MM.1S (cell line): ENCODE measurements around the gene LALBA.

Experiments
- DNase-seq: peaks from one replicate; pipeline ENCODE4 v3.0.0-alpha.2; 2015
- H2AFZ ChIP-seq: fragments of 300-600 bp; sonication (generic); 2 replicates; pipeline ENCODE4 v1.6.0; 2016; ENCODE audit warnings: antibody characterized with exemption, low read length
- H3F3A ChIP-seq: fragments of 300-600 bp; sonication (generic); 2 replicates; pipeline ENCODE4 v1.6.1; 2016; ENCODE audit warnings: mild to moderate bottlenecking, antibody characterized with exemption, low read length, moderate library complexity, mixed read lengths; ENCODE audit not compliant: insufficient read depth
- H3K27ac ChIP-seq: fragments of 300-600 bp; sonication (generic); 2 replicates; pipeline ENCODE4 v1.5.1; 2016; ENCODE audit warnings: mild to moderate bottlenecking, low read length
- H3K27me3 ChIP-seq: fragments of 300-600 bp; sonication (generic); replicated peaks from 2 replicates; pipeline ENCODE4 v1.6.0; 2016; ENCODE audit warnings: low read length; ENCODE audit not compliant: insufficient read depth
- H3K36me3 ChIP-seq: fragments of 300-600 bp; sonication (generic); replicated peaks from 2 replicates; pipeline ENCODE4 v1.6.1; 2016; ENCODE audit warnings: mild to moderate bottlenecking, low read length, mixed read lengths; ENCODE audit not compliant: insufficient read depth
- H3K4me1 ChIP-seq: fragments of 300-600 bp; sonication (generic); 2 replicates; pipeline ENCODE4 v1.6.1; 2016; ENCODE audit warnings: low read length, mixed read lengths
- H3K4me2 ChIP-seq: fragments of 300-600 bp; sonication (generic); 2 replicates; pipeline ENCODE4 v1.6.0; 2016; ENCODE audit warnings: low read depth, low read length
- H3K4me3 ChIP-seq: fragments of 300-600 bp; sonication (generic); 2 replicates; pipeline ENCODE4 v1.5.1; 2016; ENCODE audit warnings: low read length, mixed read lengths
- H3K79me2 ChIP-seq: fragments of 300-600 bp; sonication (generic); 2 replicates; pipeline ENCODE4 v1.6.1; 2016; ENCODE audit warnings: mixed run types, low read length, mixed read lengths
- H3K9ac ChIP-seq: fragments of 300-600 bp; sonication (generic); 2 replicates; pipeline ENCODE4 v1.6.1; 2016; ENCODE audit warnings: low read length, mixed read lengths
- H3K9me2 ChIP-seq: fragments of 300-600 bp; sonication (generic); replicated peaks from 2 replicates; pipeline ENCODE4 v1.6.1; 2016; ENCODE audit warnings: mild to moderate bottlenecking, low read length, mixed read lengths; ENCODE audit not compliant: insufficient read depth
- H3K9me3 ChIP-seq: fragments of 300-600 bp; sonication (generic); replicated peaks from 2 replicates; pipeline ENCODE4 v1.6.1; 2016; ENCODE audit warnings: mild to moderate bottlenecking, low read length, mixed read lengths; ENCODE audit not compliant: insufficient read depth
- H4K20me1 ChIP-seq: fragments of 300-600 bp; sonication (generic); 2 replicates; pipeline ENCODE4 v1.6.1; 2016; ENCODE audit warnings: mild to moderate bottlenecking, low read length, moderate library complexity, mixed read lengths; ENCODE audit not compliant: insufficient read depth
- CTCF ChIP-seq: fragments of 300-600 bp; sonication (generic); IDR thresholded peaks from 2 replicates; pipeline ENCODE4 v1.5.1; 2016; ENCODE audit warnings: antibody characterized with exemption, low read length, mixed read lengths
- EZH2 ChIP-seq: fragments of 300-600 bp; sonication (generic); optimal IDR thresholded peaks from 2 replicates; pipeline ENCODE3; 2017; ENCODE audit warnings: low read depth, mild to moderate bottlenecking, antibody characterized with exemption, low read length, mixed read lengths
- EZH2phosphoT487 ChIP-seq: fragments of 300-600 bp; sonication (generic); IDR thresholded peaks from 2 replicates; pipeline ENCODE4 v1.6.1; 2018; ENCODE audit warnings: antibody characterized with exemption, low read length

The LALBA gene

GRCh38 chr12:48600552-48600951 is 30.7 kb upstream of the LALBA start:
- no peak for TF ChIP-seq CTCF
- no peak for TF ChIP-seq EZH2phosphoT487
- TF ChIP-seq EZH2 = no peak
- no peaks in the 10 kb centered on the region for H3K9me3 ChIP-seq
- no peak overlapping the region for H3K9ac ChIP-seq
- H3K9me2 ChIP-seq = no peaks in the 10 kb centered on the region
- H3K27me3 ChIP-seq = no peaks in the 10 kb centered on the region
- H3K4me3 ChIP-seq = no peak overlapping the region
- no peak overlapping the region for H2AFZ ChIP-seq
- H4K20me1 ChIP-seq = no peaks in the 10 kb centered on the region
- no peak overlapping the region for H3K4me2 ChIP-seq
- H3K36me3 ChIP-seq = no peaks in the 10 kb centered on the region
- no peak for DNase-seq
- no peaks in the 10 kb centered on the region for H3F3A ChIP-seq
- no peaks in the 10 kb centered on the region for H3K79me2 ChIP-seq
- H3K4me1 ChIP-seq = no peaks in the 10 kb centered on the region
- H3K27ac ChIP-seq = no peak overlapping the region

- Histone ChIP-seq H3K9me3 (no peaks in the 10 kb centered on the region), H4K20me1 (no peaks in the 10 kb centered on the region), H3K36me3 (no peaks in the 10 kb centered on the region), H2AFZ (no peak overlapping the region), H3K9me2 (no peaks in the 10 kb centered on the region), H3F3A (no peaks in the 10 kb centered on the region), H3K9ac (no peak overlapping the region), H3K27me3 (no peaks in the 10 kb centered on the region), H3K79me2 (no peaks in the 10 kb centered on the region), H3K4me1 (no peaks in the 10 kb centered on the region), H3K4me3 (no peak overlapping the region), H3K27ac (no peak overlapping the region), H3K4me2 (no peak overlapping the region)
- no peak for DNase-seq
- no peak for TF ChIP-seq EZH2
- TF ChIP-seq CTCF = no peak
- TF ChIP-seq EZH2phosphoT487 = no peak
These were observed 22.8 kb upstream of the LALBA start for GRCh38 chr12:48592591-48593086.

- no peaks in the 10 kb centered on the region for H3K79me2 ChIP-seq
- no peak for DNase-seq
- H3F3A ChIP-seq = no peaks in the 10 kb centered on the region
- H3K4me2 ChIP-seq = no peak overlapping the region
- no peaks in the 10 kb centered on the region for H3K4me1 ChIP-seq
- no peak overlapping the region for H2AFZ ChIP-seq
- H3K9ac ChIP-seq = no peak overlapping the region
- no peaks in the 10 kb centered on the region for H3K27me3 ChIP-seq
- TF ChIP-seq CTCF = no peak
- no peak for TF ChIP-seq EZH2
- no peak for TF ChIP-seq EZH2phosphoT487
- no peaks in the 10 kb centered on the region for H3K9me2 ChIP-seq
- no peaks in the 10 kb centered on the region for H4K20me1 ChIP-seq
- no peaks in the 10 kb centered on the region for H3K9me3 ChIP-seq
- H3K36me3 ChIP-seq = no peaks in the 10 kb centered on the region
- no peak overlapping the region for H3K27ac ChIP-seq
- H3K4me3 ChIP-seq = no peak overlapping the region
These were observed 16.5 kb upstream of the LALBA start for GRCh38 chr12:48586361-48586760.
